A673 (cell line): ENCODE measurements around the gene OR51B4.

Source experiments
- EZH2 ChIP-seq: fragments of 200-600 bp; sonication (generic); IDR thresholded peaks from 2 replicates; pipeline ENCODE4 v1.6.1; 2017; ENCODE audit warnings: borderline replicate concordance, low read depth, mild to moderate bottlenecking, mixed read lengths, antibody characterized with exemption, low read length; ENCODE audit not compliant: poor library complexity, severe bottlenecking
- TF ChIP-seq, protein P1 (sequence below): fragments of 300-800, 200-600 bp; sonication (generic); conservative IDR thresholded peaks from 2 replicates; pipeline ENCODE4 v1.5.1; 2017; ENCODE audit warnings: low read depth, mild to moderate bottlenecking, antibody characterized with exemption, low read length, moderate library complexity, mixed read lengths

DNA sequence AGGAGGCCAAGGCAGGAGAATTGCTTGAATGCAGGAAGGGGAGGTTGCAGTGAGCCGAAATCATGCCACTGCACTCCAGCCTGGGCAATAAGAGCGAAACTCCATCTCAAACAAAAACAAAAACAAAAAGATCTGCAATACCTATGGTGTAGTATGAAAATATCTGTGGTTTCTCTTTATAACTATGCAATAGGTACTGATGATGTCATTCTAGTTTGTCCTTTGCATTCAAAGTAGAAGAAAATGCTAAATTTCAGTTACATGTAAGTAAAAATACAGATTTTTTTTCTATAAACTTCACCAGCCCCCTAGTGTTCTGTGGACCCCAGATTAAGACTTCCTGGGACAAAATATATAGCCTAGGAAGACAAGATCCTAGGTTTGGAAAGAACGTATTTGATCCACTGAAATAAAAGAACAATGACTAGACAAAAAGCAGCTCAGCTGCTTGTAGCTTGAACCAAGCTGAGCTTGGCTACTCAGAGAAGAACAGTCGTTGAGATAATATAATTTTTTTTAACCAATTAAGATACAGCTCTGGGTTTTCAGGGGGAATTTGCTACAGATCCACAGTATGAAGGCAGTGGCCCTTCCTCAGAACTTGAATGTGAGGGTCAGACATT, 29.2 kb downstream of the OR51B4 start:
- TF ChIP-seq, protein P1, sequence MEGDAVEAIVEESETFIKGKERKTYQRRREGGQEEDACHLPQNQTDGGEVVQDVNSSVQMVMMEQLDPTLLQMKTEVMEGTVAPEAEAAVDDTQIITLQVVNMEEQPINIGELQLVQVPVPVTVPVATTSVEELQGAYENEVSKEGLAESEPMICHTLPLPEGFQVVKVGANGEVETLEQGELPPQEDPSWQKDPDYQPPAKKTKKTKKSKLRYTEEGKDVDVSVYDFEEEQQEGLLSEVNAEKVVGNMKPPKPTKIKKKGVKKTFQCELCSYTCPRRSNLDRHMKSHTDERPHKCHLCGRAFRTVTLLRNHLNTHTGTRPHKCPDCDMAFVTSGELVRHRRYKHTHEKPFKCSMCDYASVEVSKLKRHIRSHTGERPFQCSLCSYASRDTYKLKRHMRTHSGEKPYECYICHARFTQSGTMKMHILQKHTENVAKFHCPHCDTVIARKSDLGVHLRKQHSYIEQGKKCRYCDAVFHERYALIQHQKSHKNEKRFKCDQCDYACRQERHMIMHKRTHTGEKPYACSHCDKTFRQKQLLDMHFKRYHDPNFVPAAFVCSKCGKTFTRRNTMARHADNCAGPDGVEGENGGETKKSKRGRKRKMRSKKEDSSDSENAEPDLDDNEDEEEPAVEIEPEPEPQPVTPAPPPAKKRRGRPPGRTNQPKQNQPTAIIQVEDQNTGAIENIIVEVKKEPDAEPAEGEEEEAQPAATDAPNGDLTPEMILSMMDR, result no peak
- no peak for TF ChIP-seq EZH2
